Measurements from ENCODE around the gene RLN1. TPM values are rescaled to one million over a fixed set of nuclear protein-coding genes. Genes with fewer than 3 reads are reported as not detected.

Gene RLN1
- polyA plus RNA-seq, 1 of the 3 experiments (the other 2 are of a cell fraction): 0.23 TPM

DNA sequence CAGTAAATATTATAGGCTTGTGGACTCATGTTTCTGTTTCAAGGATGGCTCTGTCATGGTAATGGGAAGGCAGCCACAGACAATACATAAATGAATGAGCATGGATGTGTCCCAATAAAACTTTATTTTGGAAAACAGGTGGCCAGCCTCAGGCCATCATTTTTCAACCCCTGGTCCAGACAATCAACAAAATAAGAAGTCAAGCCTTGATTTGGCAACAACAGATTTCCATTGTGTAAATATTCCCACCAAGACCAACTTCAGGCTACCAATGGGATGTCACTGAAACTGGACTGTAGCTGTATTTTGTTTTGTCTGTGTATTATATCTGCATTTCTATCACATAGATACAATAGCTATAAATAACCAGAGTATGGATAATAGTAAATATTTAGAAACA, 20.7 kb upstream of the RLN1 start:
- H3F3A ChIP-seq (replicated peaks; ENCODE audit: insufficient read depth): no peaks in the 10 kb centered on the region
- H3K9ac ChIP-seq: no peak overlapping the region
- no peaks in the 10 kb centered on the region; a peak in 1 of 4 replicates for H3K4me1 ChIP-seq (ENCODE audit: control insufficient read depth in 1 of 2, insufficient read depth in 2 of 2, low read depth in 1 of 2, low read length in 1 of 2)
- no peaks in the 10 kb centered on the region for H4K20me1 ChIP-seq (ENCODE audit: insufficient read depth)
- TF ChIP-seq, protein P1, sequence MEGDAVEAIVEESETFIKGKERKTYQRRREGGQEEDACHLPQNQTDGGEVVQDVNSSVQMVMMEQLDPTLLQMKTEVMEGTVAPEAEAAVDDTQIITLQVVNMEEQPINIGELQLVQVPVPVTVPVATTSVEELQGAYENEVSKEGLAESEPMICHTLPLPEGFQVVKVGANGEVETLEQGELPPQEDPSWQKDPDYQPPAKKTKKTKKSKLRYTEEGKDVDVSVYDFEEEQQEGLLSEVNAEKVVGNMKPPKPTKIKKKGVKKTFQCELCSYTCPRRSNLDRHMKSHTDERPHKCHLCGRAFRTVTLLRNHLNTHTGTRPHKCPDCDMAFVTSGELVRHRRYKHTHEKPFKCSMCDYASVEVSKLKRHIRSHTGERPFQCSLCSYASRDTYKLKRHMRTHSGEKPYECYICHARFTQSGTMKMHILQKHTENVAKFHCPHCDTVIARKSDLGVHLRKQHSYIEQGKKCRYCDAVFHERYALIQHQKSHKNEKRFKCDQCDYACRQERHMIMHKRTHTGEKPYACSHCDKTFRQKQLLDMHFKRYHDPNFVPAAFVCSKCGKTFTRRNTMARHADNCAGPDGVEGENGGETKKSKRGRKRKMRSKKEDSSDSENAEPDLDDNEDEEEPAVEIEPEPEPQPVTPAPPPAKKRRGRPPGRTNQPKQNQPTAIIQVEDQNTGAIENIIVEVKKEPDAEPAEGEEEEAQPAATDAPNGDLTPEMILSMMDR (IDR thresholded peaks at IDR 0.05): no peak
- no peak for TF ChIP-seq NRF1 (IDR thresholded peaks at IDR 0.05; ENCODE audit: low read depth, low read length)
- no peak for TF ChIP-seq EZH2phosphoT487 (IDR thresholded peaks at IDR 0.05; ENCODE audit: borderline replicate concordance, low read depth)
- no peak for TF ChIP-seq EP300 (IDR thresholded peaks at IDR 0.05; ENCODE audit: borderline replicate concordance in 1 of 2, low read depth in 1 of 2, low read length in 1 of 2)
- TF ChIP-seq, protein P2, sequence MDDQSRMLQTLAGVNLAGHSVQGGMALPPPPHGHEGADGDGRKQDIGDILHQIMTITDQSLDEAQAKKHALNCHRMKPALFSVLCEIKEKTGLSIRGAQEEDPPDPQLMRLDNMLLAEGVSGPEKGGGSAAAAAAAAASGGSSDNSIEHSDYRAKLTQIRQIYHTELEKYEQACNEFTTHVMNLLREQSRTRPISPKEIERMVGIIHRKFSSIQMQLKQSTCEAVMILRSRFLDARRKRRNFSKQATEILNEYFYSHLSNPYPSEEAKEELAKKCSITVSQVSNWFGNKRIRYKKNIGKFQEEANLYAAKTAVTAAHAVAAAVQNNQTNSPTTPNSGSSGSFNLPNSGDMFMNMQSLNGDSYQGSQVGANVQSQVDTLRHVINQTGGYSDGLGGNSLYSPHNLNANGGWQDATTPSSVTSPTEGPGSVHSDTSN (IDR thresholded peaks at IDR 0.05): no peak
- TF ChIP-seq, protein P3, sequence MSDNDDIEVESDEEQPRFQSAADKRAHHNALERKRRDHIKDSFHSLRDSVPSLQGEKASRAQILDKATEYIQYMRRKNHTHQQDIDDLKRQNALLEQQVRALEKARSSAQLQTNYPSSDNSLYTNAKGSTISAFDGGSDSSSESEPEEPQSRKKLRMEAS (IDR thresholded peaks at IDR 0.05; ENCODE audit: low read depth): no peak
- TF ChIP-seq TEAD4 (IDR thresholded peaks at IDR 0.05; ENCODE audit: borderline replicate concordance, insufficient read depth): no peak
- TF ChIP-seq GATA2 (CRISPR knock-in tag; IDR thresholded peaks at IDR 0.05): no peak
- TF ChIP-seq POLR2AphosphoS5 (IDR thresholded peaks at IDR 0.05; ENCODE audit: low read depth, low read length): no peak
- no peak for TF ChIP-seq NFIC (IDR thresholded peaks at IDR 0.05; ENCODE audit: borderline replicate concordance)
- TF ChIP-seq MXI1 (IDR thresholded peaks at IDR 0.05; ENCODE audit: low read depth, low read length): no peak
- TF ChIP-seq RAD21 (IDR thresholded peaks at IDR 0.05; ENCODE audit: low read length): no peak
- TF ChIP-seq FOSL2 (IDR thresholded peaks at IDR 0.05; ENCODE audit: borderline replicate concordance, low read depth): no peak
- no peak for TF ChIP-seq ELF1 (IDR thresholded peaks at IDR 0.05)
- TF ChIP-seq, protein P4, sequence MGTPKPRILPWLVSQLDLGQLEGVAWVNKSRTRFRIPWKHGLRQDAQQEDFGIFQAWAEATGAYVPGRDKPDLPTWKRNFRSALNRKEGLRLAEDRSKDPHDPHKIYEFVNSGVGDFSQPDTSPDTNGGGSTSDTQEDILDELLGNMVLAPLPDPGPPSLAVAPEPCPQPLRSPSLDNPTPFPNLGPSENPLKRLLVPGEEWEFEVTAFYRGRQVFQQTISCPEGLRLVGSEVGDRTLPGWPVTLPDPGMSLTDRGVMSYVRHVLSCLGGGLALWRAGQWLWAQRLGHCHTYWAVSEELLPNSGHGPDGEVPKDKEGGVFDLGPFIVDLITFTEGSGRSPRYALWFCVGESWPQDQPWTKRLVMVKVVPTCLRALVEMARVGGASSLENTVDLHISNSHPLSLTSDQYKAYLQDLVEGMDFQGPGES (IDR thresholded peaks at IDR 0.05; ENCODE audit: low read depth, low read length): no peak
- no peak for TF ChIP-seq SMC3 (IDR thresholded peaks at IDR 0.05; ENCODE audit: low read depth, low read length)
- no peaks in the 10 kb centered on the region for H3K79me2 ChIP-seq (ENCODE audit: insufficient read depth)
- no peak for DNase-seq
- peaks cover 0 to 10% of the 10 kb centered on the region in 2 experiments for H3K36me3 ChIP-seq (replicated peaks in 1 of 2; ENCODE audit: control insufficient read depth in 1 of 2, insufficient read depth in 2 of 2, low read length in 1 of 2)
- CTCF ChIA-PET: interaction anchor here (1.7 kb wide), 1 partner anchor 11 kb away, joined by 3 read pairs; no protein-coding TSS in a partner anchor
- H3K9me2 ChIP-seq: no peaks in the 10 kb centered on the region
- no peak overlapping the region for H3K27ac ChIP-seq (ENCODE audit: low read depth in 2 of 2, low read length in 1 of 2)
- H3K4me3 ChIP-seq (ENCODE audit: low read depth in 2 of 2, low read length in 1 of 2): no peak overlapping the region
- POLR2A ChIA-PET: no interaction called here
- H2AFZ ChIP-seq (ENCODE audit: low read depth): no peak overlapping the region
- no peaks in the 10 kb centered on the region for H3K27me3 ChIP-seq (ENCODE audit: insufficient read depth)
- H3K4me2 ChIP-seq: no peak overlapping the region
- no peaks in the 10 kb centered on the region for H3K9me3 ChIP-seq
